Measurements from ENCODE around the gene SLC26A8. TPM values are rescaled to one million over a fixed set of nuclear protein-coding genes. Genes with fewer than 3 reads are reported as not detected.
A peak's percentile ranks its signal among the peaks of the same experiment; 100 is the strongest.

Gene SLC26A8
- total and polyA plus RNA-seq, 2 of the 13 experiments (the other 11 are each of a cell fraction or from before 2014, with no cell fraction given): 0.46 TPM; not detected in 1

DNA sequence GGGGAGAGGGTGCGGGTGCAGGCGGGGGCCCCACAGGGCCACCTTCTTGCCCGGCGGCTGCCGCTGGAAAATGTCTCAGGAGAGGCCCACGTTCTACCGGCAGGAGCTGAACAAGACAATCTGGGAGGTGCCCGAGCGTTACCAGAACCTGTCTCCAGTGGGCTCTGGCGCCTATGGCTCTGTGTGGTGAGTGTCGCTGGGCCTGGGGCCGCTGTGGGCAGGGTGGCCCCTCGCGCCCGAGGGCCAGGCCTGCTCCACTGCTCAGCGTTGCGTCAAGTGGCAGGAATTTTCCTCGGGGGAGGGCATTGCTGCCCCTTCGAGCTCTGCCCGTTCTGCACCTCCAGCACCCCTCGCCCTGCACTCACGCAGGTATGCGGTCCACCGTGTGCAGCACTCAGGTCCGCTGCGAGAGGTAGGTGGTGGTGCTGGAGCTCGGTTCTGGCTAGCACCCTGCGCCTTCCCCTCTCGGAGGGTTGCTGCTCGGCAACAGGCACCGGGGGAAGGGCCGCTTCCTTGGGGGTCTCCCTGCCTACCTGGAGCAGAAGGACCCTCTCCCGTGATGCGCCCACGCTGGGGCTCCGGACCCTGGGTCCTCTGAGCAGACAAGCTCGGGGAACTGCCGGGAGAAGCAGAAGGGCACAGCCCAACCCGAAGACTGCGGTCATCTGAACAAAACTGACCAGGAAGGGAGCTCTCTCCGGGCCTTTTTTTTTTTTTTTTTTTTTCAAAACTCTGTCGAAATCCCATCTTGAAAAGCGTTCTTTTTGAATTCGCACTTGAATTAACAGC lies 3.8 kb upstream of the SLC26A8 start (continued):
- TF ChIP-seq SNAI1 (CRISPR knock-in tag; IDR thresholded peaks at IDR 0.05; ENCODE audit: borderline replicate concordance) (peak; percentile 82), FOXO1 (CRISPR knock-in tag; IDR thresholded peaks at IDR 0.05) (peak; percentile 18), SIX1 (CRISPR knock-in tag; IDR thresholded peaks at IDR 0.05; ENCODE audit: borderline replicate concordance) (no peak), KLF9 (CRISPR knock-in tag; IDR thresholded peaks at IDR 0.05; ENCODE audit: low read depth) (no peak), REPIN1 (CRISPR knock-in tag; IDR thresholded peaks at IDR 0.05; ENCODE audit: borderline replicate concordance, low read depth) (no peak), GABPB1 (CRISPR knock-in tag; IDR thresholded peaks at IDR 0.05) (peak; percentile 49; the same call in 1 of the 2 replicates), ZNF224 (CRISPR knock-in tag; IDR thresholded peaks at IDR 0.05) (no peak), ZNF101 (CRISPR knock-in tag; IDR thresholded peaks at IDR 0.05; ENCODE audit: borderline replicate concordance, low read depth) (no peak), EEA1 (CRISPR knock-in tag; IDR thresholded peaks at IDR 0.05; ENCODE audit: borderline replicate concordance) (no peak), ZNF225 (CRISPR knock-in tag; IDR thresholded peaks at IDR 0.05) (no peak), ZNF713 (CRISPR knock-in tag; IDR thresholded peaks at IDR 0.05) (no peak)
- TF ChIP-seq, protein P1, sequence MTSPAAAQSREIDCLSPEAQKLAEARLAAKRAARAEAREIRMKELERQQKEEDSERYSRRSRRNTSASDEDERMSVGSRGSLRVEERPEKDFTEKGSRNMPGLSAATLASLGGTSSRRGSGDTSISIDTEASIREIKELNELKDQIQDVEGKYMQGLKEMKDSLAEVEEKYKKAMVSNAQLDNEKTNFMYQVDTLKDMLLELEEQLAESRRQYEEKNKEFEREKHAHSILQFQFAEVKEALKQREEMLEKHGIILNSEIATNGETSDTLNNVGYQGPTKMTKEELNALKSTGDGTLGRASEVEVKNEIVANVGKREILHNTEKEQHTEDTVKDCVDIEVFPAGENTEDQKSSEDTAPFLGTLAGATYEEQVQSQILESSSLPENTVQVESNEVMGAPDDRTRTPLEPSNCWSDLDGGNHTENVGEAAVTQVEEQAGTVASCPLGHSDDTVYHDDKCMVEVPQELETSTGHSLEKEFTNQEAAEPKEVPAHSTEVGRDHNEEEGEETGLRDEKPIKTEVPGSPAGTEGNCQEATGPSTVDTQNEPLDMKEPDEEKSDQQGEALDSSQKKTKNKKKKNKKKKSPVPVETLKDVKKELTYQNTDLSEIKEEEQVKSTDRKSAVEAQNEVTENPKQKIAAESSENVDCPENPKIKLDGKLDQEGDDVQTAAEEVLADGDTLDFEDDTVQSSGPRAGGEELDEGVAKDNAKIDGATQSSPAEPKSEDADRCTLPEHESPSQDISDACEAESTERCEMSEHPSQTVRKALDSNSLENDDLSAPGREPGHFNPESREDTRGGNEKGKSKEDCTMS (CRISPR knock-in tag; conservative IDR thresholded peaks at IDR 0.05): no peak
- TF ChIP-seq, protein P2, sequence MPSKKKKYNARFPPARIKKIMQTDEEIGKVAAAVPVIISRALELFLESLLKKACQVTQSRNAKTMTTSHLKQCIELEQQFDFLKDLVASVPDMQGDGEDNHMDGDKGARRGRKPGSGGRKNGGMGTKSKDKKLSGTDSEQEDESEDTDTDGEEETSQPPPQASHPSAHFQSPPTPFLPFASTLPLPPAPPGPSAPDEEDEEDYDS (CRISPR knock-in tag; IDR thresholded peaks at IDR 0.05): no peak
- TF ChIP-seq, protein P3, sequence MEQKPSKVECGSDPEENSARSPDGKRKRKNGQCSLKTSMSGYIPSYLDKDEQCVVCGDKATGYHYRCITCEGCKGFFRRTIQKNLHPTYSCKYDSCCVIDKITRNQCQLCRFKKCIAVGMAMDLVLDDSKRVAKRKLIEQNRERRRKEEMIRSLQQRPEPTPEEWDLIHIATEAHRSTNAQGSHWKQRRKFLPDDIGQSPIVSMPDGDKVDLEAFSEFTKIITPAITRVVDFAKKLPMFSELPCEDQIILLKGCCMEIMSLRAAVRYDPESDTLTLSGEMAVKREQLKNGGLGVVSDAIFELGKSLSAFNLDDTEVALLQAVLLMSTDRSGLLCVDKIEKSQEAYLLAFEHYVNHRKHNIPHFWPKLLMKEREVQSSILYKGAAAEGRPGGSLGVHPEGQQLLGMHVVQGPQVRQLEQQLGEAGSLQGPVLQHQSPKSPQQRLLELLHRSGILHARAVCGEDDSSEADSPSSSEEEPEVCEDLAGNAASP (CRISPR knock-in tag; IDR thresholded peaks at IDR 0.05; ENCODE audit: borderline replicate concordance): no peak
- TF ChIP-seq, protein P4, sequence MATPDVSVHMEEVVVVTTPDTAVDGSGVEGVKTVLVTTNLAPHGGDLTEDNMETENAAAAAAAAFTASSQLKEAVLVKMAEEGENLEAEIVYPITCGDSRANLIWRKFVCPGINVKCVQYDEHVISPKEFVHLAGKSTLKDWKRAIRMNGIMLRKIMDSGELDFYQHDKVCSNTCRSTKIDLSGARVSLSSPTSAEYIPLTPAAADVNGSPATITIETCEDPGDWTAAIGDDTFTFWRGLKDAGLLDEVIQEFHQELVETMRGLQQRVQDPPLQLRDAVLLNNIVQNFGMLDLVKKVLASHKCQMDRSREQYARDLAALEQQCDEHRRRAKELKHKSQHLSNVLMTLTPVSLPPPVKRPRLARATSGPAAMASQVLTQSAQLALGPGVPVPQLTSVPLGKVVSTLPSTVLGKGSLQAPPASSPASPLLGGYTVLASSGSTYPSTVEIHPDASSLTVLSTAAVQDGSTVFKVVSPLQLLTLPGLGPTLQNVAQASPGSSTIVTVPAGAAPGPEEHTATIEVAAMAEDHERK (CRISPR knock-in tag; IDR thresholded peaks at IDR 0.05; ENCODE audit: low read depth): no peak
- TF ChIP-seq, protein P5, sequence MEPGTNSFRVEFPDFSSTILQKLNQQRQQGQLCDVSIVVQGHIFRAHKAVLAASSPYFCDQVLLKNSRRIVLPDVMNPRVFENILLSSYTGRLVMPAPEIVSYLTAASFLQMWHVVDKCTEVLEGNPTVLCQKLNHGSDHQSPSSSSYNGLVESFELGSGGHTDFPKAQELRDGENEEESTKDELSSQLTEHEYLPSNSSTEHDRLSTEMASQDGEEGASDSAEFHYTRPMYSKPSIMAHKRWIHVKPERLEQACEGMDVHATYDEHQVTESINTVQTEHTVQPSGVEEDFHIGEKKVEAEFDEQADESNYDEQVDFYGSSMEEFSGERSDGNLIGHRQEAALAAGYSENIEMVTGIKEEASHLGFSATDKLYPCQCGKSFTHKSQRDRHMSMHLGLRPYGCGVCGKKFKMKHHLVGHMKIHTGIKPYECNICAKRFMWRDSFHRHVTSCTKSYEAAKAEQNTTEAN (CRISPR knock-in tag; conservative IDR thresholded peaks at IDR 0.05): no peak
- TF ChIP-seq, protein P6, sequence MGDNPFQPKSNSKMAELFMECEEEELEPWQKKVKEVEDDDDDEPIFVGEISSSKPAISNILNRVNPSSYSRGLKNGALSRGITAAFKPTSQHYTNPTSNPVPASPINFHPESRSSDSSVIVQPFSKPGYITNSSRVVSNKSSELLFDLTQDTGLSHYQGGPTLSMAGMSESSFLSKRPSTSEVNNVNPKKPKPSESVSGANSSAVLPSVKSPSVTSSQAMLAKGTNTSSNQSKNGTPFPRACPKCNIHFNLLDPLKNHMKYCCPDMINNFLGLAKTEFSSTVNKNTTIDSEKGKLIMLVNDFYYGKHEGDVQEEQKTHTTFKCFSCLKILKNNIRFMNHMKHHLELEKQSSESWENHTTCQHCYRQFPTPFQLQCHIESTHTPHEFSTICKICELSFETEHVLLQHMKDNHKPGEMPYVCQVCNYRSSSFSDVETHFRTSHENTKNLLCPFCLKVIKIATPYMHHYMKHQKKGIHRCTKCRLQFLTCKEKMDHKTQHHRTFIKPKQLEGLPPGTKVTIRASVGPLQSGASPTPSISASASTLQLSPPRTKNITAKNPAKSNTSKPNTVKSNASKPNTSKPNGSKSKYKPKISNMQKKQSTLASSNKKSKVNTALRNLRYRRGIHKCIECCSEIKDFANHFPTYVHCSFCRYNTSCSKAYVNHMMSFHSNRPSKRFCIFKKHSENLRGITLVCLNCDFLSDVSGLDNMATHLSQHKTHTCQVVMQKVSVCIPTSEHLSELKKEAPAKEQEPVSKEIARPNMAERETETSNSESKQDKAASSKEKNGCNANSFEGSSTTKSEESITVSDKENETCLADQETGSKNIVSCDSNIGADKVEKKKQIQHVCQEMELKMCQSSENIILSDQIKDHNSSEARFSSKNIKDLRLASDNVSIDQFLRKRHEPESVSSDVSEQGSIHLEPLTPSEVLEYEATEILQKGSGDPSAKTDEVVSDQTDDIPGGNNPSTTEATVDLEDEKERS (CRISPR knock-in tag; IDR thresholded peaks at IDR 0.05): no peak
